T-helper 22 cell (primary cell): ENCODE data around the gene SEMA6D.

Source experiments
- DNase-seq: peaks from one replicate; pipeline ENCODE4 v3.0.0-alpha.2; 2020; ENCODE audit warnings: low read depth

Gene SEMA6D

DNA sequence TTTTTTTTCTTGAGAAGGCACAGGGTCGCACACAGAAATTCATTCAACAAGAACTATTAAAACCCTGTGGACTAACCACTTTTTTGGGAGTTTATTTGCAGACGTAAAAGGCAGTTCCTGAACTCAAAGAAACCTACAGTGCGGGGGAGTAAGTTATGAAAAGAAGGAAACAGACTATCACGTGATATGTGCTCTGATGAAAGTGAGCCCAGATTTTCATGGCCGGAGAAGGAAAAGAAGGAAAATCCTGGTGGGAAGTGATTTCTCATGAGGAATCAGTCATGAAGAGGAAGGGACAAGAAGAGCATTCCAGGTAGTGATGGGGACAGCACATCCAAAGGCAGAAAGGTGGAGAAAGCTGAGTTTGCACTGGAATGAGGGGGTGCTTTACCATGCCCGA lies 26.1 kb downstream of the SEMA6D start:
- no peak for DNase-seq

DNA sequence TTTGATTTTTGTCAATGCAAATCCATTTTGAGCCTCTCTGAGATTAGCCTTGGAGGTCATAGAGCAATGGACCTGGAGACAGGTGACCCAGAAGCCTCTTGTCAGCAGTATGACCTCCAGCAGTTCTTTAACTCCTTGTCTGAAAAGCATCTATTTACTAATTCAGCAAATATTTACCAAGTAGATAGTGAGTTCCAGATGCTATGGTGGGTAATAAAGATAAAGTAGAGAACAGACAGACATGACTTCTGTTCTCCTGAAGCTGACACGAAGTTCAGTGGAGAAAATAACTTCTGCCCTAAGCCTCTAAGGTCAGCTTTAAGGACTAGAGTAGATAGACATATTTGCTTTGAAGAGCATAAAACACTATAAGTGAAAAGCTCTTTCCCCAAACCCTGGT lies 26.6 kb downstream of the SEMA6D start:
- no peak for DNase-seq

DNA sequence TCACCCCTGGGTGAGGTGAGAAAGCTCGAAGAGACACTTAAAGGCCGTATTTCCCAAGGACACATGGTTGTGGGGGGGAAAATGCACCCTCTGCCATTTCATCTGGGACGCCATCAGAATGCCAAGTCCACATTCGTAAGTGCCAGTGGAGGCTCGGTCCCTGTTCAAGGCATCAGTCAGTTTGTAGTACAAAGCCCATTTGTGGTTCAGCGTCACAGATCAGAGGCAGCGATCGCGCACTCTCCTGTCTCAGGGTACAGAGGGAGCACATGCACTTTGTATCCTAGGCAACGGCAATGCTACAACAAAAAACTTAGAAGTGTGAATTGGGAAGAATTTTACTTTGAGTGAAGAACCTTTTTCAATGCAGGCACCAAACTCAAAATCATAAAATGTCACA lies 27.2 kb downstream of the SEMA6D start:
- DNase-seq = no peak

DNA sequence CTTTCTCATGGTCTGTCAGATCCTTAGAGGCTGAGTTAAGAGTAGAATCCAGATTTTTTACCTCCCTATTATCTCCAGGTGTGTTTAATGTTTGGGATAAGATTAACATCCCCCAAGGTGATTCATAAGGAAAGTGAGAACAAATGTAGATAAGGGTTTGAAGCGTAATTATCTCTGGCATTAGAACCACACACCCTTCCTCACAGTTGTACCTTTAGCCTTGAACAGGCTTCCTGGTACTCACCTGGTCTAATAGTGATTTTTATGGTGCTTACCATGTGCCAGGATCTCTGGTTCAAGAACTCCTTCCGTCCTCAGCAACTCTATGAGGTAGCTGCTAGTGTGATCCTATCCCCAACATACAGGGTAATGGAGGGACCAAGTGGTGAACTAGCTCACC lies 27.7 kb downstream of the SEMA6D start:
- DNase-seq = no peak

DNA sequence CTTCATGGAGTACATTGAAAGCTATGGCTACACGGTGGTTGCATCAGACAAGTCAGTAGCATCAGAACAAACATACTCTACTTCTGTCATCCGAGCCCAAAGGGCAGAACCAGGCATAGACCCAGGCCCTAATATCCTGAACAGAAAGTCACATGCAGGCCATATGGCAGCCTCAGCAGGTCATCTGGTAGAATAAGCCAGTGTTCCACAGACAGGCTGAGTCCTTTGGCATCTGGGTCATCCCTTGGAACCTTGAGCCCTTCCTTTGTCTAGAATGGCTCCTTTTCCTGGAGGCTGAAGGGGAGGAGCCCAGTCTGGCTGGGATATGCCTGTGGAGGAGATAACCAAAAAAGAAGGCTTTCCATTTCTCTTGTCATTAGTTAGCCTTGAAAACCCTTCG lies 29.2 kb downstream of the SEMA6D start:
- DNase-seq = no peak

DNA sequence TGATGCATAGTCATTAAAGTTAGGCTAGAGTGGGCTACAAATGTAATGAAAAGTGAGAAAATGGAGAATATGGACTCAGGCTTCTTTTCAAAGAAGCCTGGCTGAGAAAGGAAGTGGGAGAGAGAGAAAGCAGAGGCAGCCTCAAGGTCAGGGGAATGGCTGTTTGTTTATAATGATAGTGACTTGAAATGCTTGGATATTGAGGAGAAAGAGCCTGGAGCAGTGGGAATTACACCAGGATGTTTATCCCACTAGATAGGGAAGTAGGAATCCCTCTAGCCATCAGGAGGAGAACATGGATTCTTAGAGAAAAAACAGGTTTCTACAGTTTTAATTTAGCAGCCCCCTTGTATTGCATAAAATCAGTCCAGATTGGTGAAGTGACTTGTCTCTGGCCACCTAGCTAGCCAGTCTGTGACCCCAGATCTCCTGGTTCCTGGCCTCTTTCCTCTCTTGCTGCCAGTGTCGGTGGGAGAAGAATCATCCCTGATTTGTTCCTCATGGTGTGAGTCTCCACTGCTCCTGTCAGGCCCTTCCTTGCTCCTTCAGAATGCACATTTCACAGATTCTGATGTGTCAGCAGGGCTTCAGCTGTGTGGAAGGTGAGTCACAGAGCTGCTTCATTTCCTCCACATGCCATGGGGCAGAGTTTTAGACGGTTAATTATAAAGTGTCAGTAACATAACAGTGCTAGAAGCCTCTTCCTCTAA lies 32.9 kb downstream of the SEMA6D start:
- DNase-seq = no peak

DNA sequence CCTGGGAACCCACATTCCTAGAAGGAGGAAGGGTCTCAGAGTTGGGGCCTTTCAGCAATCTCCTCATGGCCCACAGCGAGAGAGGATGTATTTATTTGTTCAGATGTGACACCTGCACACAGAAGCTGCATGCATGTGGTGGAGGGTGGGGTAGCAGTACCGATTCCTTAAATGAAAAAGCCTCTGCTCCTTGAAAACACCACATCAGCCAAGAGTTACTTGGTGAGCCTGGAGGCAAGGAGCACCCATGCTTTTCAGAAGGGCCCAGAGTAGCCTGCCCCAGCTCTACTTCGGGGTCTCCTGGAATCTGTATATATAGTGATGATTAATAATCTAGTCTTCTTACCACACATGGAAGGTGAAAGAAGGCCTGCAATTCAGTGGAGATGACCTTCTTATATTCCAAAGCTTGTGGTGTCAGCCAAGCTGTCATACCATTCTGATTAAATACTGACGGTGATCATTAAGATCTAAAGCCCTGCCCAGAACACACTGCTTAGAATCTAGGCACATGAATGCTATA lies 33.5 kb downstream of the SEMA6D start:
- DNase-seq = no peak

DNA sequence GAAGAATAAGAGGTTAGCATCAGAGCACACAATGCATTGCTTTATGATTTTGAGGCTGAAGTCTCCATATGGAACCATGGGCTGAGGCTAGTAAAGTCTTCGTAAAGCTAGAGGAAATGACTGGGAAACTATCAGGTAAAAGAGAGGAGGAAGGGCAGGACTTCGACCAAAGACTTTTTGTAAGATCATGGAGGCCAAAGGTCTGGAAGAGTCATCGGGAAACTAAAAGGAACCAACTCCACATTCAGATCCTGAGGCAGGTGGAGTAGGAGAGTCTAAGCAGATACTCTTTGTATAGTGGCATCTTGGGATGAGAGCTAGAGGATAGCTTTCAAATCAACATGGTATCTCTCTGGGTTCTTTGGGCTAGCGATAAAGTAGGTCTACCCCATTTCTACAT lies 36.3 kb downstream of the SEMA6D start:
- DNase-seq = no peak

DNA sequence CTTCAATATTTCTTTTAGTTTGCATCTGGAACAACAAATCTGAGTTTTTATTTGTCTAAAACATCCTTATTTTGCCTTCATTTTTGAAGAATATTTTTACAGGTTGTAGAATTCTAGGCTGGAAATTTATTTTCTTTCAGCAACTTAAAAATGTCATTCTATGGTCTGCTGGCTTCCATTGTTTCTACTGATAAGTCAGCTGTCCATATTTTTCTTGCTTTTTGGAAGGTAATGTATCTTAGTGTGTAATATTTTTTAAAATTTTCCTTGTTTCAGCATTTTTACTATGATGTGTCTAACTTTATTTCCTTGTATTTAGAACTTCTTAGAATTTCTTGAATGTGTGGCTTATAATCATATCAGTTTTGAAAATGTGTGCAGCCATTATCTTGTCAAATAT lies 37.0 kb downstream of the SEMA6D start:
- DNase-seq = no peak

DNA sequence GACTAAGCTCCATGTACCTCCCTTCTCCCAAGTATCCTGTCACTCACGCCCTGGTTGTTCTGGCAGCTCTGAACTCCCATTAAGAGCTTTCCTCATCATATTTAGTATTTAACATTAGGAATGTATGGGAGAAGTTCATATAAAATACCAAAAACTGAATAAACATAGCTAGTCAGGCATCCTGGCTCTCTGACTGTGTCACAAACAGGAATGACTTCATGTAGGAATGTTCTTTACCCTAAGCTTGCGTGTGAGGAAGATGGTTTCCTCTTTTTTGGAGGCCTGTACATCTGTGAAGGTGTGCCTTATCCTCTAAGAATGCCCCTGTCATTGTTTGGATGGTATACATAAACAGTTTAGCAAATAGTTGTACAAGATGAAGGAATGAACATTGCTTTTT lies 38.6 kb downstream of the SEMA6D start:
- no peak for DNase-seq

DNA sequence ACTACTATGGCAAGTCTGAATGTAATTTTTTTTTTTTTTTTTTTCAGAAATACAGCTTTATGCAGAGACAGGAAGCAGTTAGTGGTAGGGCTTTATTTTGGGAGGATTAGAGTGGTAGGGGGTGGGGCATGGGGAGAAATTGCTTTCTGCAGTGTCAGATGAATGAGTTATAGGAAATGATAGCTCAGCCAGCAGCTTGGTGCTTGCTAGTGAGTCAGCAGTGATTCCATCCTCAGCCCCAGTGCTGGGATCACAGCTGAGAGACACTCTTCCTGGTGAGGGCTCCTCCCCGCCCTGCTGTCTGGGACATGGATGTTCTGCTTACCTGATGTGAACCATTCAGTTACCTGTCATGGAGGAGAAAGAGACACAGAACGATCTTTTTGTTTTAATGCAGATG lies 39.6 kb downstream of the SEMA6D start:
- no peak for DNase-seq

DNA sequence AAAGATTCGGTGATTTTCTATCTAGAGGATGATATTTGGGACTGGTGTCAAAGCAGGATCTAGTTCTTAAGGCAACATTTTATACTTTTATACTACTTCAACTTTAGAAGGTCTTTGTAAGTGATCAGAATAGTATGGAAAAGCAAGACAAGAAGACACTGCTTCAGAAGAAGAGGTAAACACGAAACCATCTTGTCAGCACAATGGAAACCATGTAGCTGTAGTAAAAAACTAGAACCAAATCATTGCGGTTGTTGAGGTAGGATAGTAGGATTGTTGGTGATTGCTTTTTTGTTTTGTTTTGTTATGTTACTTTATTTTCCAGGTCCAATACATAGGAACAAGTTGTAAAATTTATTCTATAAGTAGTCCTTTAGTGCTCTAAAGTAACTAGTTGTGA lies 40.0 kb downstream of the SEMA6D start:
- no peak for DNase-seq

DNA sequence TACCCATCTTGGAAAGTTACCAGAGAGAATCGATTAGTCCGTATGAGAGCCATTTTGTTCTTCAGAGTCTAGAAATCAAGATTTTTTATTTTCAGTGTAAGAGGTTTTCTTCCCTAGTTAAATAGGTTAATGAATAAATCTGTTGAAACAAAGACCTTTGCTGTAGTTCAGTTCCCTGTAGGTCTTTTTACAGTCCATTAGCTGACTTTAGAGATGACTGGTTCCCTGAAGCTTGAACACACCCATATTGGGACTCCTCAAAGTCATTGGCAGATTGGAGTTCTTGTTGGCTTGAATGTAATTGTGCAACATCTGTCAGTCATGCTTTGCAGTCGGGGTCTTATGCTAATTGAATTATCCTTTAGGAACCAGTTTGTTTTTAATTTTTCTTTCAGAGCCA lies 45.3 kb downstream of the SEMA6D start:
- no peak for DNase-seq

DNA sequence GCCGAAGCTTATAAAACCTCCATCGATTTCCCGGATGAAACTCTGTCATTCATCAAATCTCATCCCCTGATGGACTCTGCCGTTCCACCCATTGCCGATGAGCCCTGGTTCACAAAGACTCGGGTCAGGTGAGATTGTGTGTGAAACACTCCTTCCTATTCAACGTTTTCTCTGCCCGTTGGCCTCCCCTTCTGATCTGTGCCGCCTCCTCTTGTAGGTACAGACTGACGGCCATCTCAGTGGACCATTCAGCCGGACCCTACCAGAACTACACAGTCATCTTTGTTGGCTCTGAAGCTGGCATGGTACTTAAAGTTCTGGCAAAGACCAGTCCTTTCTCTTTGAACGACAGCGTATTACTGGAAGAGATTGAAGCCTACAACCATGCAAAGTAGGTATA lies 47.4 kb downstream of the SEMA6D start:
- DNase-seq = no peak

DNA sequence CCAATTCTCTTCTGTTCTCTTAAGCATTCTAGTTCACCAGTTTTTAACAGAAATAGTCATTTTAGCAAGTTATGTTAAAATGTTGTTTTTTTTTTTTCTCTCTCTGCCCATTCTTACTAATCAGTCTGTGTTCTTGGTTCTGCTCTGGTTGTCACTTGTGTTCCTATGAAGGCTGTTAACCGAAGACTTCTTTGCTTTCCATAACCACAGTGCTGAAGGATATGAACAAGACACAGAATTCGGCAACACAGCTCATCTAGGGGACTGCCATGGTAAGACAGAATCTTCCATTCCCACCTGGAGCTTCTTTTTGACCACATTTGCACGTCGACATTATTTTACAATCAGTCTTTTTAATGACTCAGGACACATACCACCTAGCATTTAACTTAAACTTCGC lies 49.1 kb downstream of the SEMA6D start:
- DNase-seq = no peak

DNA sequence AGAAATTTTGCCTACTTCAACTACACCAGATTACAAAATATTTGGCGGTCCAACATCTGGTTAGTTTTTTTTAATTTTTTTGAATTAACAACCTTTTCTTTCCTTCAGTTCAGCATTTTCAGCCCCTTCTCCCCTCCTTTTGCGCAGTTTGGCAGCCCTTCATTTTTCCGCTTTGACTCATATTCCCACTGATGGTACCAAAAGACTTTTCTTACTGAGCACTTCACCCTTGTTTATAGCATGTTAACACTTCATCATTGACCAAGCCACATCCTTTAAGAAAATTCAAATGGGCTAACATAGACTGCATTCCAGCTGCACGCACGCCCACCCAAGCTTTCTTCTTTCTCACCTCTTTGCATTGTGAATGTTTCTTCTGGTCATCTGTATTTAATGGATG lies 49.7 kb downstream of the SEMA6D start:
- no peak for DNase-seq

DNA sequence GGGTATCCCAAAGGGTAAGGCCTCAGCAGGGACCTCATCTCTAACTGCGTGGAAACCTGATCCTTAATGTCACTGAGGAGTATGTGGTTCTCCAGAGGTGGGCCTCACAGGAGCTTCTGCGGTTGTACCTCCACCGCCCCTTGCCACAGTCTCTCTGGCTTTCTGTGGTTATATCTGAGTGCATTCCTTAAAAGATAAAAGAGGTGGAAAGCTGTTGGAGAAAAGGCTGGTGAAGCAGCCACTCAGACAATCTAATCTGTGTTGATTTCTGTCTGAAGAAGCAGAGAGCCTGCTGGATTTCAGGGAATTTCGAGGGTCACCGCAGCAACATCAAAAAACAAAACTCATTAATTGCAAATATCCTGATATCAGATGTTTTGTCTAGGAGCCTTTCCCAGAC lies 51.4 kb downstream of the SEMA6D start:
- DNase-seq = no peak

DNA sequence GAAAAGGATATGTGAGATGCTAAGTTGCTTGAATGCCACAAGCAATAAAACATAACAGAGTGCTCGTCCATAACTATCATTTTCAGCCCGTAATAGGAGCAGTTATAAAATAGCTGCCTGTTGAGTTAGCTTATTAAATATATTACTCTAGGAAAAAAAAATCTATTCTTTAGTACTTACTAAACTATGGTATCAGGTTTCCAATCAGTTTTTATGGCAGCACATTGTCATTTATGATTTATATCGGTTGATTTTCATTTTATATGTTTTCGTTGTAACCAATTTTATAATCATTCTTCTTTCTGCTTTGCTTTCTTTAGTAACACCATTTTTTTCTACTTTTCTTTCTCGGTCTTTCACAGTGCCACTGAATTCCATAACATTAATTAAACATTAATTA lies 51.9 kb downstream of the SEMA6D start:
- DNase-seq = no peak

DNA sequence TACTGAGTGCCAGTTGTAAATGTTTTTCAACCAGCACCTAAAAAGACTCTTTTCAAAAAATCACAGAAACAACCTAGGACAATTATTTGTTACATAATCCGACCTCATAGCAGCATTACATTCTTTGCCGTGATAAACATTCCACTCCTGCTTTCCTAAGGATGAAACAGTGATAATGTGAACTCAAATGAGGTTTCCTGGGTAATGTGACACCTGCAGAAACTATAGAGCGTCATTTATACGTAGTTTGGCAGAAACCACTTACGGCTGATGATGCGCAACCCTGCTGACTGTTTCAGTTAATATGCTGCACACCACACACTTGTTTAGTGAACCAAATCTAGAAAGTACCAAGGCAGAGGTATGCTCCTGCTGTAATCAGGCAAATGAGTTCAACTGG lies 55.8 kb downstream of the SEMA6D start:
- no peak for DNase-seq

DNA sequence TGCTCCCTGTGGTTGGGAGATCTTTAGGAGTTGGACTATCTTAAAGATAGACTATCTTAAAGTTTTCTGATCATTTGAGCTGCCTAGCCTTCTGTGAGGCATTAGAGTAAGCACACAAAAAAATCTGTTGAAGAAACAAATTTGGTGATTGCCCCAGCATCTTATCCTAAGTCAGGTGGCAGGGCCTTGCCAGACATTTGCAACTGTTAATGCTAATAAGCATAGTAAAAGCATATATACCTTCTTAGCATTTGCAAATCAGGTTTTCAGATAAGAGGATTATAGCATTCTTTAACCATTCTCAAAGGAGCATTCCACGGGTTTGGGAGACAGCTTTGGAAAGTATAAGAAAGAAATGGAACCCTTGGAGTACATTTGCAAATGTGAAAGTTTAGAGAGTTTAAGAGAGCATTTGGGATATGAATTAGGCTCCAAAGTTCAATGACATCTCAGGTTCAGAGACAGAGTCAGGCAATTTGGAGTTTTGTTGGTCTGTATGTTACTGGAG lies 61.0 kb downstream of the SEMA6D start:
- DNase-seq = no peak

DNA sequence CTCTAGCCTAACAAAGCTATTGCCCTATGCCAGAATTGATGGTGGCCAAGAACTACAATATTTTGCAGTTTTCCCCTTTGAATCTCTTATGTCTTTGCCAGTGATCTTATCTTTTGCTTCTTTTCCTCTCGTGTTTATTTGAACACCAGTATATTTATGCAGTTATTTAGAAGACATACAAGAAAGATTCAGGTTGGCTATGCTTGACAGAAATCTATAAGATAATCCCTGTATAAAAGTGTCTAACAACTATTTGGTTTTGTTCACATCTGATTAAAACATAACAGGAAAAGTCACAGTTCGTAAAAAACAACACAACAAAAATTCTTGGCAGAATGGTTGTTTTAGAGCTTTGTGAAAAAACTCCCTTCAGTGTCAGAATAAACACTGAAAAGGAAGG lies 63.7 kb downstream of the SEMA6D start:
- DNase-seq = no peak

DNA sequence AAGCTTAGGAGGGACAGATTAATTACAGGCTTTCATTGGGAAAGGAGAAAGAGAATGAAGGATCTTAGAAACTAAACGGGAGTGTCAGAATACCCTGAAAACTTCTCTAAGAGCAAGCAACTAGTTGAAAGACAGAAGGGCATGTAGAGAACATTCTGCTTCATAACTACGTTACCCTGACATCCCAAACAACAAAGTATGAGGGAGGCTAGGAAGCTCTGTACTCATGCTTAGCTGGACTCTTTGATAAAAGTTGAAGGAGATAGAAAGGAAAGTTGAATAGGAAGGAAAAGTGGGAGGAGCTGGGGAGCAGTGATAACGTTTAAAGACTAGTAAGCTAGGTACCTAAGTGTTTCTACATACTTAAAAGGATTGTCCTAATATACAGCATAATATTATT lies 64.2 kb downstream of the SEMA6D start:
- DNase-seq = no peak

DNA sequence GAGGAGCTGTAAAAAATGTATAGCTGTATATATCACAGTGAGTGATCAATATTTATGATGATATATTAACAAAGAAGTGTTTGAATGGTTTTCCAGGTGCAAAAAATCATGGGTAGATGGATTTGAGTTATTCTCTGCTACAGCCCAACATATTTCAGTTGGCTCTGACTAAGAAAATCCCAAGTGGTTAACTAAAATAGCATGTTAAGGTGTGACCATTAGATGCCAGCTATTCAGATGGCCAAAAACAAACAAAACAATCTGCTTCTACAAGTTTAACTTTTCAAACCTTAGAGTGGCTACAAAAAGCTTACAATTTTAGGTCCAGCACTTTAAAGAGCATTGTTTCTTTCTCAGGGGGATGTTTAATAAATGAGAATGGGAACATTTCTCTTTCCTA lies 67.5 kb downstream of the SEMA6D start:
- DNase-seq = no peak

DNA sequence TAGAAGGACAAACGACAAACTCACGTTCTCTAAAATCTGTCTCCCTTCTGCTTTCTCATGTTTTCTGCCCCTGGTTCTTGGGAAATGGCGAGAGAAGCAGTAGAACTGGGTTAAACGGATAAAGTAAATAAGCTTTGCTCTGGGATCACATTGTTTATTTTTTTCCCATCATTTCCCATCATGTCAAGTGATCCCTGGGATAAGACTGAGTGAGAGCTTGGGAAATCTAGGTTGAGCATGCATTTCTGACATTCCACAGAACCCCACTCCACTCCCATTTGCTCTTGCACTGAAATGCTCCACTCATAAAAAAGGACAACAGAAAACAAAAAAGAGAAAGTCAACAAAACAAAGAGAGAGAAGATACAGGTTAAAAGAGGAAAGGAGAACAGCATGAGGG lies 69.1 kb downstream of the SEMA6D start:
- no peak for DNase-seq
